ENCODE data around the gene STK32C.
A peak's percentile ranks its signal among the peaks of the same experiment; 100 is the strongest.

The STK32C gene

DNA sequence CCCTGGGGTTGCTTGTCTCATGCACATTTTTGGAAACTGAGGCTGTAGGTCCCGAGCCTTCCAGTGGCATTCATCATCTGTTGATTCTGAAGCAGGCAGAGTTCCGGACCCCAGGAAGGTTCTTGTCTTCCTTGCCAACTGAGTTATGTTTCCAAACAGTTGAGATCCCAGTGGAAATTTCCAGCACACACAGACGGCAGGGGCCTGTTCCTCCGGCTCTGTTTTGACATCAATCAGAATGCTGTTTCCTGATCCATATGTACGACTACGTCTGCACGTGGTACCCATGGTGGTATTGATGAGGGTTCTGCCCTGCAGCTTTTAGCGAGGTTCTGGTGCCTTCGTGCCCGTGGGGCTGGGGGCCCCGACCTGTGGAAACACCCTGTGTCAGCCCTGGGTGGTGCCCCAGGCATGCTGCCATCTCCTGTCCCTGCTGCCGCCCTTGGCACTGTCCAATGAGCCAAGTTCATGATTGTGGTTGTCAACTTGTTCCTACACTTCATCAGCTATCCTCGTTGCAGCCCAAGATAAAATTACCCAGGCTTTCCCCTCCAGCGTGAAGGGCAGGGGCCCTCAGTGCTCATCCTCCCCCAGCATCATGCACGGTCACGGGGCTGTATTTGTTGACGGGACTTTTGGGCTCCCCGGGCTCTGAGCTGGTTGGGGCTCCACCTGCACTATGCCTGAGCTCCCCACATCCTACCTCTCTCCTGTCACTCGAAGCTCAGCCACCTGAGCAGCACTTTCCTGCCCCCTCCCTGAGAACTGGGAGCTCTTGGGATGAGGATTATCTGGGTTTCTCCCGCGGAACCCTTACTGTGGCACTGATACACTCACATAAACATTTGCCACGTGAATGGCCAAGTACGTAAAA is 128.8 kb downstream of the STK32C start:
- Histone ChIP-seq H3K9ac (ENCODE audit: low read depth, low read length) (no peak overlapping the region), H3K4me3 (ENCODE audit: low read length) (no peak overlapping the region), H3K9me3 (ENCODE audit: insufficient read depth, low read depth, low read length) (no peaks in the 10 kb centered on the region), H3K27me3 (ENCODE audit: insufficient read depth, low read length) (peaks cover 57% of the 10 kb centered on the region), H3K27ac (ENCODE audit: low read length) (no peak overlapping the region), H3K36me3 (ENCODE audit: insufficient read depth, low read depth, low read length) (no peaks in the 10 kb centered on the region), H3K4me1 (ENCODE audit: insufficient read depth, low read length) (peaks cover 8% of the 10 kb centered on the region; the same call in 1 of the 2 replicates)

DNA sequence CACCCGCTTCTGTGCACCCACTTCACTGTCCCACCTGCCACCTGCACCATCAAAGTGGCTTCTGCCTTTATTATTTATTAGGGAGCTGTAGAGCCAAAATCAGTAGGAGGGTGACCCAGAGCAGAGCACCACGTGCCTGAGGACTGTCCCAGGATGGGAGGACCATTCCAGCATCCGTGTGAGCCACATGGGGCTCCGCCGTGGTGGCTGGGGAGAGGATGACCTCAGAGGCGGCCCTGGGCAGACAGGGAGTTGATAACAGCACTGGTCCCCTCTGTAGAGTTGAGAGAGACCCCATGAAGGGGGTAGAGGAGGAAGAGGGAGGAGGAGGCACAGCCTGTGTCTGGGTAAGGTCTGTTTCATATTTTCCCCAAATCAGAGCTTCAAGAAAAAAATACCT is 129.7 kb downstream of the STK32C start:
- H3K4me1 ChIP-seq (ENCODE audit: insufficient read depth, low read length), result peaks cover 8% of the 10 kb centered on the region; the same call in 1 of the 2 replicates
- no peak overlapping the region for H3K4me3 ChIP-seq (ENCODE audit: low read length)
- no peak overlapping the region for H3K9ac ChIP-seq (ENCODE audit: low read depth, low read length)
- no peak overlapping the region for H3K27ac ChIP-seq (ENCODE audit: low read length)
- no peaks in the 10 kb centered on the region for H3K9me3 ChIP-seq (ENCODE audit: insufficient read depth, low read depth, low read length)
- H3K27me3 ChIP-seq (ENCODE audit: insufficient read depth, low read length), result peaks cover 48% of the 10 kb centered on the region
- no peaks in the 10 kb centered on the region for H3K36me3 ChIP-seq (ENCODE audit: insufficient read depth, low read depth, low read length)

DNA sequence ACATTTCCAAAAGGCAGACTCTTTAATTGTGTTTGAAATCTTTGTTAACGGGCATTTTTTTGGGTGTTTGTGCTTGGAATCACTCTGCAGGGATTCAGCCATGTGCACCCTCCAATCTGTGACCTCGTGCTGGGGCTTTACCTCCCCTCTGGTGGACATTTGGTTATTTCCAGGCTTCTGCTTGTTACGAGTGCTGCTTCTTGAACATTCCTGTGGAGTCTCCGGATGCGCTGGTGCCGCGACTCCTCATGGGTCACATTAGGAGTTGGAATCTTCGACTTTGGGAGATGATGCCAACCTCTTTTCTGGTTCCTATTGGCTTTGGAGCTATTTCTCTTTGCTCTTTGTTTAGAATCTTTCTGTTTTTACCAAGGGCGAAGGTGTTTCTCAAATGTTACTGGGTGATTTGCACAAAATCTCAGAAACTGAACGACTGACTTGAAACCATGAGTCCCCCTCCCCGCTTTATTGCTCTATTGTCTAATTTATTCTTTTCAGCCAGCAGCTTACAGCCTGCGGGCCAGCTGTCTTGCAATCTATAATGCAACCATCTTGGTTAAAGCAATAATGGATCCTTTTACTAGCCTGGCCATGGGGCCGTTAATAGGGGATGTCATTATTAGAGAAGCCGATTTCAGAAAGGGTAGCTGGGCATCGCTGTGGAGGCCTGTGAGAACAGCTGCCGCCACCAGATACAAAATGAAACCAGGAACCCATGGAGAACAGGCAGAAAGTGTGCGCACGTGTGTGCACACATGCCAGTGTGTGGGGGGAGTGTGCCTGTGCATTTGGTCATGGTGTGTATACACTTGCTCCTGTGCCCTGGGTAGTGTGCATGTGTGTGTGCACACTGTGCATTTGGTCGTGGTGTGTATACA is 130.9 kb downstream of the STK32C start:
- H3K9ac ChIP-seq (ENCODE audit: low read depth, low read length), result no peak overlapping the region
- H3K27ac ChIP-seq (ENCODE audit: low read length), result no peak overlapping the region
- peaks cover 8% of the 10 kb centered on the region; the same call in 1 of the 2 replicates for H3K4me1 ChIP-seq (ENCODE audit: insufficient read depth, low read length)
- no peaks in the 10 kb centered on the region for H3K36me3 ChIP-seq (ENCODE audit: insufficient read depth, low read depth, low read length)
- no peaks in the 10 kb centered on the region for H3K9me3 ChIP-seq (ENCODE audit: insufficient read depth, low read depth, low read length)
- H3K27me3 ChIP-seq (ENCODE audit: insufficient read depth, low read length), result peaks cover 36% of the 10 kb centered on the region
- H3K4me3 ChIP-seq (ENCODE audit: low read length), result peak overlapping the region; percentile 35; the same call in 1 of the 2 replicates

- peaks cover 30% of the 10 kb centered on the region for H3K27me3 ChIP-seq (ENCODE audit: insufficient read depth, low read length)
- H3K36me3 ChIP-seq (ENCODE audit: insufficient read depth, low read depth, low read length), result no peaks in the 10 kb centered on the region
- H3K4me1 ChIP-seq (ENCODE audit: insufficient read depth, low read length), result peaks cover 8% of the 10 kb centered on the region; the same call in 1 of the 2 replicates
- no peak overlapping the region for H3K27ac ChIP-seq (ENCODE audit: low read length)
- H3K4me3 ChIP-seq (ENCODE audit: low read length), result peak overlapping the region; percentile 35; the same call in 1 of the 2 replicates
- no peaks in the 10 kb centered on the region for H3K9me3 ChIP-seq (ENCODE audit: insufficient read depth, low read depth, low read length)
- H3K9ac ChIP-seq (ENCODE audit: low read depth, low read length), result no peak overlapping the region
These were observed 131.7 kb downstream of the STK32C start for GRCh38 chr10:132175907-132176581.

GRCh38 chr10:132175408-132175807 is 132.3 kb downstream of the STK32C start:
- Histone ChIP-seq H3K36me3 (ENCODE audit: insufficient read depth, low read depth, low read length) (no peaks in the 10 kb centered on the region), H3K27ac (ENCODE audit: low read length) (no peak overlapping the region), H3K27me3 (ENCODE audit: insufficient read depth, low read length) (peaks cover 27% of the 10 kb centered on the region), H3K9me3 (ENCODE audit: insufficient read depth, low read depth, low read length) (no peaks in the 10 kb centered on the region), H3K4me3 (ENCODE audit: low read length) (no peak overlapping the region), H3K4me1 (ENCODE audit: insufficient read depth, low read length) (peaks cover 8% of the 10 kb centered on the region; the same call in 1 of the 2 replicates), H3K9ac (ENCODE audit: low read depth, low read length) (no peak overlapping the region)

DNA sequence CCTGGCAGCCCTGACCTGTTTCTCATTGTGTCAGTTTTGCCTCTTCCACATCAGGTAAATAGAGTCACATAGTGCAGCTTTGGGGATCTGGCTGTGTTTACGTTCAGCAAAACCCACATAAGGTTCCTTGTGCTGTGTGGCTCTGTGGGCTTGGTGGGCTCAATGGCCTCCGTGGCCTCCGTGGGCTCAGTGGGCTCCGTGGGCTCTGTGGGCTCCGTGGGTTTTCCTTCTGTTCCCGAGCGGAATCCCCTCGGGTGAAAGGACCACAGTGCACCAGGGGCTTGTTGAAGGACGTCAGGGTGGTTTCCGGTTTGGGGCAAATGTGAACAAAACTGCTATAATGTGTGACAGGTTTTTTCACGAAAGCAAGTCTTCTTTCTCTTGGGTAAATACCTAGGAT is 133.5 kb downstream of the STK32C start:
- Histone ChIP-seq H3K9me3 (ENCODE audit: insufficient read depth, low read depth, low read length) (no peaks in the 10 kb centered on the region), H3K4me1 (ENCODE audit: insufficient read depth, low read length) (peaks cover 8% of the 10 kb centered on the region; the same call in 1 of the 2 replicates), H3K4me3 (ENCODE audit: low read length) (no peak overlapping the region), H3K27me3 (ENCODE audit: insufficient read depth, low read length) (peaks cover 27% of the 10 kb centered on the region), H3K27ac (ENCODE audit: low read length) (no peak overlapping the region), H3K9ac (ENCODE audit: low read depth, low read length) (no peak overlapping the region), H3K36me3 (ENCODE audit: insufficient read depth, low read depth, low read length) (no peaks in the 10 kb centered on the region)

GRCh38 chr10:132173185-132173584 is 134.6 kb downstream of the STK32C start:
- H3K27me3 ChIP-seq (ENCODE audit: insufficient read depth, low read length), result peaks cover 27% of the 10 kb centered on the region
- no peak overlapping the region for H3K9ac ChIP-seq (ENCODE audit: low read depth, low read length)
- no peak overlapping the region for H3K27ac ChIP-seq (ENCODE audit: low read length)
- no peaks in the 10 kb centered on the region for H3K36me3 ChIP-seq (ENCODE audit: insufficient read depth, low read depth, low read length)
- H3K4me1 ChIP-seq (ENCODE audit: insufficient read depth, low read length), result peaks cover 8% of the 10 kb centered on the region; the same call in 1 of the 2 replicates
- H3K9me3 ChIP-seq (ENCODE audit: insufficient read depth, low read depth, low read length), result no peaks in the 10 kb centered on the region
- no peak overlapping the region for H3K4me3 ChIP-seq (ENCODE audit: low read length)

- Histone ChIP-seq H3K9me3 (ENCODE audit: insufficient read depth, low read depth, low read length) (no peaks in the 10 kb centered on the region), H3K4me3 (ENCODE audit: low read length) (no peak overlapping the region), H3K27me3 (ENCODE audit: insufficient read depth, low read length) (peaks cover 24% of the 10 kb centered on the region), H3K27ac (ENCODE audit: low read length) (no peak overlapping the region), H3K36me3 (ENCODE audit: insufficient read depth, low read depth, low read length) (no peaks in the 10 kb centered on the region), H3K9ac (ENCODE audit: low read depth, low read length) (no peak overlapping the region), H3K4me1 (ENCODE audit: insufficient read depth, low read length) (peaks cover 8% of the 10 kb centered on the region; the same call in 1 of the 2 replicates)
These were observed 135.4 kb downstream of the STK32C start for GRCh38 chr10:132172091-132173066.

- Histone ChIP-seq H3K27me3 (ENCODE audit: insufficient read depth, low read length) (peaks cover 8% of the 10 kb centered on the region), H3K27ac (ENCODE audit: low read length) (no peak overlapping the region), H3K9me3 (ENCODE audit: insufficient read depth, low read depth, low read length) (no peaks in the 10 kb centered on the region), H3K4me1 (ENCODE audit: insufficient read depth, low read length) (peaks cover 2% of the 10 kb centered on the region; the same call in 1 of the 2 replicates), H3K36me3 (ENCODE audit: insufficient read depth, low read depth, low read length) (no peaks in the 10 kb centered on the region), H3K4me3 (ENCODE audit: low read length) (no peak overlapping the region), H3K9ac (ENCODE audit: low read depth, low read length) (no peak overlapping the region)
These were observed 137.0 kb downstream of the STK32C start for GRCh38 chr10:132170561-132171361.
